Lung (tissue), 12 donors: Measurements from ENCODE around the gene PGBD1. TPM values are rescaled to one million over a fixed set of nuclear protein-coding genes. Genes with fewer than 3 reads are reported as not detected.

Source experiments
- ATAC-seq: fragments of 200-7000 bp; cut with Tn5 transposase; one replicate; pipeline ENCODE4 v1.9.1; 2020; ENCODE audit warnings: moderate number of reproducible peaks; ENCODE audit not compliant: insufficient read depth, low FRiP score
- DNase-seq, 3 donors: peaks; one replicate each; pipeline ENCODE4 v3.0.0-alpha.2; 2013 to 2017
- H3K27ac ChIP-seq, 2 donors: one replicate each; pipeline ENCODE4 v1.5.1; 2013; ENCODE audit warnings: mild to moderate bottlenecking in 2 of 2, moderate library complexity in 2 of 2, control low read depth in 1 of 2, inconsistent platforms in 1 of 2, low read depth in 1 of 2, low read length in 1 of 2
- H3K27me3 ChIP-seq, 3 donors: one replicate each; pipeline ENCODE4 v1.5.1; 2013; ENCODE audit warnings: low read length in 2 of 3; ENCODE audit not compliant: control insufficient read depth in 3 of 3, insufficient read depth in 3 of 3
- H3K36me3 ChIP-seq, 4 donors: one replicate each; pipeline ENCODE4 v1.5.1; 2013; ENCODE audit warnings: low read length in 4 of 4, mild to moderate bottlenecking in 1 of 4, moderate library complexity in 1 of 4; ENCODE audit not compliant: control insufficient read depth in 4 of 4, insufficient read depth in 4 of 4
- H3K4me1 ChIP-seq, 5 donors: one replicate each; pipeline ENCODE4 v1.5.1; 2013; ENCODE audit warnings: low read length in 5 of 5, mild to moderate bottlenecking in 2 of 5, moderate library complexity in 1 of 5; ENCODE audit not compliant: control insufficient read depth in 5 of 5, insufficient read depth in 5 of 5
- H3K4me3 ChIP-seq: one replicate; pipeline ENCODE4 v1.5.1; 2013; ENCODE audit warnings: mild to moderate bottlenecking, control low read depth, moderate library complexity
- H3K9ac ChIP-seq, 2 donors: one replicate each; pipeline ENCODE4 v1.5.1; 2013; ENCODE audit warnings: low read length in 2 of 2, control low read depth in 1 of 2; ENCODE audit not compliant: insufficient read depth in 1 of 2
- H3K9me3 ChIP-seq, 4 donors: one replicate each; pipeline ENCODE4 v1.5.1; 2013; ENCODE audit warnings: low read length in 3 of 4, mild to moderate bottlenecking in 1 of 4, moderate library complexity in 1 of 4; ENCODE audit not compliant: control insufficient read depth in 4 of 4, insufficient read depth in 3 of 4
- WGBS, 2 donors: extraction: QIAGEN DNeasy Blood & Tissue Kit; methylation state at CpG; one replicate each; pipeline ENCODE4 v1.1.7; 2013; 5-methylcytosine and 5-hydroxymethylcytosine counted together
- polyA plus RNA-seq, 2 donors: library from polyadenylated mRNA; stranded (reverse); fragments of 200-250 nt; gene quantifications; one replicate each; pipeline ENCODE4 v1.2.1, GENCODE V29; 2013
- total RNA-seq, 2 donors: library from RNA; depleted of rRNA in 1 of 2; stranded (reverse); fragments of >200 nt in 1 of 2; gene quantifications; one replicate each; pipeline ENCODE4 v1.2.1, GENCODE V29; 2014 to 2021
- TF ChIP-seq, protein P1 (sequence below): IDR thresholded peaks from 2 replicates; pipeline ENCODE4 v1.5.1; 2012; ENCODE audit warnings: mild to moderate bottlenecking; ENCODE audit errors: control extremely low read depth, extremely low read depth
- donor health status: control.
- donor health status: control.
- donor health status: Bipolar disorder and iron deficiency.
- donor health status: healthy.
- donor health status: DM: yes; HTN: yes; CAD: no.

The PGBD1 gene
- total and polyA plus RNA-seq, 4 donors = 1.8 to 5.8 (median 3.1) TPM

DNA sequence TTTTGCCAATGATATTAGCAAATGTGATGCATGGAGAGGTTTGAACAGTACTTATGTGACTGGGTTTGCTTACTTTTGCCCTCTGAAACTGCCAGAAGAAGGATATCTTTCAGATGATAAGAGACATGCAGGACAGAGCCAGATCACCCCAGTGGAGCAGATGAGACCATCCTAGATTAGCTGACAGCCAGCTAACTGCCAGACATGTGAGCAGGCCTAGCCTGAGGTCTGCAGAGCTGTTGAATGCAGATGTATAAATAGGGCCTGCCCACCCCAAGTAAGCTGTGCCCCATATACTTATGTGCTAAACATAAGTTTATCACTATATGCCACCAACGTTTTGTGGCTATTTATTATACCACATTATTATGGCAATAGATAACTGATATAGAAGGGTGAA, 48.7 kb downstream of the PGBD1 start:
- 66 to 79% methylated on average over 1 of the region's 1 CpG for WGBS, 2 donors
- Histone ChIP-seq H3K4me1 (peaks cover 0 to 7% (median 3%) of the 10 kb centered on the region in 5 donors), H3K27ac (no peak overlapping the region), H3K4me3 (no peak overlapping the region), H3K27me3 (no peaks in the 10 kb centered on the region), H3K36me3 (peaks cover 9 to 23% (median 21%) of the 10 kb centered on the region in 4 donors), H3K9ac (no peak overlapping the region), H3K9me3 (peaks cover 12 to 18% (median 14%) of the 10 kb centered on the region in 4 donors)
- TF ChIP-seq, protein P1, sequence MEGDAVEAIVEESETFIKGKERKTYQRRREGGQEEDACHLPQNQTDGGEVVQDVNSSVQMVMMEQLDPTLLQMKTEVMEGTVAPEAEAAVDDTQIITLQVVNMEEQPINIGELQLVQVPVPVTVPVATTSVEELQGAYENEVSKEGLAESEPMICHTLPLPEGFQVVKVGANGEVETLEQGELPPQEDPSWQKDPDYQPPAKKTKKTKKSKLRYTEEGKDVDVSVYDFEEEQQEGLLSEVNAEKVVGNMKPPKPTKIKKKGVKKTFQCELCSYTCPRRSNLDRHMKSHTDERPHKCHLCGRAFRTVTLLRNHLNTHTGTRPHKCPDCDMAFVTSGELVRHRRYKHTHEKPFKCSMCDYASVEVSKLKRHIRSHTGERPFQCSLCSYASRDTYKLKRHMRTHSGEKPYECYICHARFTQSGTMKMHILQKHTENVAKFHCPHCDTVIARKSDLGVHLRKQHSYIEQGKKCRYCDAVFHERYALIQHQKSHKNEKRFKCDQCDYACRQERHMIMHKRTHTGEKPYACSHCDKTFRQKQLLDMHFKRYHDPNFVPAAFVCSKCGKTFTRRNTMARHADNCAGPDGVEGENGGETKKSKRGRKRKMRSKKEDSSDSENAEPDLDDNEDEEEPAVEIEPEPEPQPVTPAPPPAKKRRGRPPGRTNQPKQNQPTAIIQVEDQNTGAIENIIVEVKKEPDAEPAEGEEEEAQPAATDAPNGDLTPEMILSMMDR = no peak
- ATAC-seq = no peak
- DNase-seq = no peak

DNA sequence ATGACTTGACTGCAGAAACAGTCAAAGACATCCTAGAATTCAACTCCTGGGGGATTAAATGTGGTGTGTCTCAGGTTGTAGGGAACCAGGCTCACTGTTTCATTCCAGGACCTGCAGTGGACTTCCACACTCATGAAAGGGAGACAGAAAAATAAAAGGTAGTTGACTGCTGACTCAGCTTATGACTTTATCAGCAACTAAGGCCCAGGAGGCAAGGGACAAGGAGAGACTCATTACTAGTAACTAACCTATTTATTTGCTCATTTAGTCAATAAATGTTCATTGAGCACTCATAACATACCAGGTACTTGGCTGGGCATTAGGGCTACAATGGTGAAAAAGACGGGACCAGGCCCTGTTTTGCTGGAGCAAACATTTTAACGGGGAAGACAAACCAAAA, 51.7 kb downstream of the PGBD1 start:
- no peak for ATAC-seq
- H3K4me3 ChIP-seq = no peak overlapping the region
- H3K4me1 ChIP-seq = peaks cover 0 to 19% (median 3%) of the 10 kb centered on the region in 5 donors
- no peak overlapping the region for H3K27ac ChIP-seq
- no peaks in the 10 kb centered on the region for H3K27me3 ChIP-seq
- peaks cover 0 to 2% (median under 1%) of the 10 kb centered on the region in 4 donors for H3K9me3 ChIP-seq
- TF ChIP-seq, protein P1 = no peak
- WGBS, 2 donors = 94 to 96% methylated on average over 2 of the region's 2 CpGs
- peaks cover 0 to 2% (median 1%) of the 10 kb centered on the region in 4 donors for H3K36me3 ChIP-seq
- no peak overlapping the region for H3K9ac ChIP-seq
- DNase-seq = no peak

DNA sequence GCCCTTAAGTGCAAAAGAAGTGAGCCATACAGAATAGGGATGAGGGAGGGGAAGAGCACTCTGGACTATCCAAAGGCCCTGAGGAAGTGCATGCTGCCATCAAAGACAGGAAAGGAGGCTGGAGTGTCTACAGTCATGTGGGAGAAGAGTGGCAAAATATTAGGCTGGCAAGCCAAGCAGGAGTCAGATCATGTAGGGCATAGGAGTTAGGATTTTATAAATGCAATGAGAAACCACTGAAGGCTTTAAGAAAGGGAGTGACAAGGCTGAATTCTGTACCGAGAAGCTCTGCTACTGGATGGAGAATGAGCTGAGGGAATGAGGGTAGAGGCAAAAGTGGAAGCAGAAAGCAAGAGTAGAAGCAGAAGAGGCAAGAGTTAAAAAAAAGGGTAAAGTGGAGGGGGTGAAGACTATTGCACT, 52.2 kb downstream of the PGBD1 start:
- TF ChIP-seq, protein P1 = no peak
- Histone ChIP-seq H3K9ac (no peak overlapping the region), H3K4me1 (peaks cover 0 to 19% (median 3%) of the 10 kb centered on the region in 5 donors), H3K36me3 (peaks cover 0 to 2% (median 1%) of the 10 kb centered on the region in 4 donors), H3K27me3 (no peaks in the 10 kb centered on the region), H3K27ac (no peak overlapping the region), H3K4me3 (no peak overlapping the region), H3K9me3 (peaks cover 0 to 2% (median under 1%) of the 10 kb centered on the region in 4 donors)
- ATAC-seq (no peak), DNase-seq (no peak)
- WGBS, 2 donors = 81 to 85% methylated on average over 1 of the region's 1 CpG
